ENCODE results near the gene EPS8L3. TPM values are rescaled to one million over a fixed set of nuclear protein-coding genes. Genes with fewer than 3 reads are reported as not detected.

Gene EPS8L3
- total and polyA plus RNA-seq, 12 donors: 0.08 to 0.32 TPM; not detected in 10

GRCh38 chr1:109717729-109718128 lies 46.0 kb downstream of the EPS8L3 start:
- no peak overlapping the region for H3K4me3 ChIP-seq
- H3K9me3 ChIP-seq (replicated peaks in 1 of 3): no peaks in the 10 kb centered on the region
- DNase-seq: no peak
- H3K27ac ChIP-seq: no peak overlapping the region
- H3K27me3 ChIP-seq: no peaks in the 10 kb centered on the region
- WGBS, 4 donors: 77 to 86% (median 85%) methylated on average over 5 of the region's 5 CpGs
- H3K36me3 ChIP-seq (replicated peaks in 1 of 2): no peaks in the 10 kb centered on the region
- TF ChIP-seq CTCF (IDR thresholded peaks at IDR 0.05) (no peak), POLR2A (IDR thresholded peaks at IDR 0.05) (no peak)
- H3K4me1 ChIP-seq (replicated peaks in 1 of 2): no peaks in the 10 kb centered on the region
- intact Hi-C loops (cut with DNase I): no loop called here

GRCh38 chr1:109716570-109717090 lies 47.1 kb downstream of the EPS8L3 start:
- WGBS, 4 donors: 70 to 83% (median 75%) methylated on average over 3 of the region's 3 CpGs

GRCh38 chr1:109716121-109716520 lies 47.6 kb downstream of the EPS8L3 start:
- intact Hi-C loops (cut with DNase I): no loop called here
- H3K4me3 ChIP-seq: no peak overlapping the region
- H3K4me1 ChIP-seq (replicated peaks in 1 of 2): no peaks in the 10 kb centered on the region
- WGBS, 4 donors: 75 to 89% (median 84%) methylated on average over 3 of the region's 3 CpGs
- DNase-seq: no peak
- H3K27me3 ChIP-seq: no peaks in the 10 kb centered on the region
- no peaks in the 10 kb centered on the region for H3K36me3 ChIP-seq (replicated peaks in 1 of 2)
- peak overlapping the region in 1 of 5 donors; percentile 10 for H3K27ac ChIP-seq
- no peaks in the 10 kb centered on the region for H3K9me3 ChIP-seq (replicated peaks in 1 of 3)
- TF ChIP-seq CTCF (IDR thresholded peaks at IDR 0.05) (no peak), POLR2A (IDR thresholded peaks at IDR 0.05) (no peak)

More at GRCh38 chr1:109716570-109717090, 47.1 kb downstream of the EPS8L3 start:
- intact Hi-C loops (cut with DNase I): no loop called here
- Histone ChIP-seq H3K27ac (peak overlapping the region in 1 of 5 donors; percentile 10), H3K4me3 (no peak overlapping the region), H3K9me3 (replicated peaks in 1 of 3) (no peaks in the 10 kb centered on the region), H3K4me1 (replicated peaks in 1 of 2) (no peaks in the 10 kb centered on the region), H3K27me3 (no peaks in the 10 kb centered on the region), H3K36me3 (replicated peaks in 1 of 2) (no peaks in the 10 kb centered on the region)
- no peak for TF ChIP-seq CTCF (IDR thresholded peaks at IDR 0.05)
- TF ChIP-seq POLR2A (IDR thresholded peaks at IDR 0.05): no peak
- no peak for DNase-seq

GRCh38 chr1:109714661-109715372 lies 48.9 kb downstream of the EPS8L3 start:
- DNase-seq: no peak
- no peaks in the 10 kb centered on the region for H3K36me3 ChIP-seq (replicated peaks in 1 of 2)
- TF ChIP-seq CTCF (IDR thresholded peaks at IDR 0.05) (no peak), POLR2A (IDR thresholded peaks at IDR 0.05) (no peak)
- no peaks in the 10 kb centered on the region for H3K4me1 ChIP-seq (replicated peaks in 1 of 2)
- WGBS, 4 donors: 83 to 92% (median 89%) methylated on average over 12 of the region's 12 CpGs
- no peaks in the 10 kb centered on the region for H3K9me3 ChIP-seq (replicated peaks in 1 of 3)
- H3K27ac ChIP-seq: no peak overlapping the region
- no peak overlapping the region for H3K4me3 ChIP-seq
- intact Hi-C loops (cut with DNase I): no loop called here
- no peaks in the 10 kb centered on the region for H3K27me3 ChIP-seq
